Pancreas (tissue), 10 donors: ENCODE measurements around the gene FOXB1. TPM values are rescaled to one million over a fixed set of nuclear protein-coding genes. Genes with fewer than 3 reads are reported as not detected.
A peak's percentile ranks its signal among the peaks of the same experiment; 100 is the strongest.

Experiments
- ATAC-seq, 4 donors: fragments of 200-7000 bp; cut with Tn5 transposase; one replicate each; pipeline versions ENCODE4 v1.8.0 to v1.9.1; 2020; ENCODE audit warnings: mild to moderate bottlenecking in 4 of 4, moderate library complexity in 4 of 4
- DNase-seq, 6 donors: peaks; one replicate each; pipeline ENCODE4 v3.0.0-alpha.2; 2020
- FAIRE-seq: peaks from 2 replicates; lab custom pipeline; 2012; peaks lifted over from hg19 to GRCh38; lab: Jason Lieb, UNC
- H3K27ac ChIP-seq, 4 donors: fragments of 200-600 bp; sonication (generic); 1 replicate in 3 of 4; 2 replicates in 1 of 4; pipeline versions ENCODE4 v1.5.0 to v1.8.0; 2020
- H3K27me3 ChIP-seq, 4 donors: fragments of 200-600 bp; one replicate each; pipeline ENCODE4 v1.8.0; 2021
- H3K36me3 ChIP-seq, 3 donors: fragments of 200-600 bp; sonication (generic) in 1 of 3; one replicate each; pipeline versions ENCODE4 v1.5.0 to v1.8.0; 2020 to 2021
- H3K4me1 ChIP-seq, 3 donors: fragments of 200-600 bp; one replicate each; pipeline ENCODE4 v1.8.0; 2021
- H3K4me3 ChIP-seq, 4 donors: fragments of 200-600 bp; sonication (generic) in 2 of 4; one replicate each; pipeline versions ENCODE4 v1.5.0 to v1.8.0; 2020 to 2021
- H3K9me3 ChIP-seq, 4 donors: fragments of 200-600 bp; one replicate each; pipeline ENCODE4 v1.8.0; 2021
- CTCF ChIP-seq, 4 donors: fragments of 200-600 bp; sonication (generic) in 3 of 4; IDR thresholded peaks; one replicate each; pipeline versions ENCODE4 v1.5.0 to v1.8.0; 2021; ENCODE audit warnings: antibody characterized with exemption in 4 of 4
- WGBS, 2 donors: extraction: QIAGEN DNeasy Blood & Tissue Kit; methylation state at CpG; one replicate each; pipeline ENCODE4 v1.1.7; 2013; 5-methylcytosine and 5-hydroxymethylcytosine counted together
- intact Hi-C, 3 donors: fragments of 100-400 bp; cut with DNase I; formaldehyde crosslinking; loops; one replicate each; pipeline versions ENCODE4 v1.11.1 to v1.14.2; 2022
- polyA plus RNA-seq, 2 donors: library from polyadenylated mRNA; stranded (reverse); fragments of 200-250 nt; gene quantifications; one replicate each; pipeline ENCODE4 v1.2.3, GENCODE V29; 2013
- total RNA-seq, 6 donors: library from RNA; stranded (reverse); fragmentation: NEBNext Ultra II Directional in 4 of 6; extraction: Animal tissue kit (Norgen Biotek cat#: 25700) in 4 of 6; gene quantifications; one replicate each; pipeline versions ENCODE4 v1.2.1 to v1.2.4, GENCODE V29; 2021 to 2023
- donor health status: healthy with polysubstance abuse.
- donor health status: DM: no; HTN: no; CAD: no; lungs with moderate emphysema.
- donor health status: DM: no; HTN: no; CAD: no.
- donor health status: control.
- donor health status: control.
- donor health status: Bipolar disorder and iron deficiency.
- donor health status: DM: yes; HTN: yes; CAD: no.
- donor health status: DM: no; HTN: no; CAD: no.
- donor health status: DM: no; HTN: no; CAD: no.
- donor health status: DM: yes; HTN: yes; CAD: no.

The FOXB1 gene
- total and polyA plus RNA-seq, 8 donors: not detected

GRCh38 chr15:60000824-60001609 lies 3.1 kb upstream of the FOXB1 start:
- intact Hi-C loops: no loop called here
- no peak for TF ChIP-seq CTCF (IDR thresholded peaks at IDR 0.05)
- FAIRE-seq (no peak), DNase-seq (no peak), ATAC-seq (no peak)
- 8 to 9% methylated on average over 19 of the region's 19 CpGs for WGBS, 2 donors
- Histone ChIP-seq H3K4me3 (no peak overlapping the region), H3K36me3 (no peaks in the 10 kb centered on the region), H3K27me3 (peaks cover 14 to 95% (median 36%) of the 10 kb centered on the region in 4 donors), H3K9me3 (no peaks in the 10 kb centered on the region), H3K4me1 (peaks cover 0 to 17% (median 15%) of the 10 kb centered on the region in 3 donors), H3K27ac (no peak overlapping the region)

GRCh38 chr15:60001610-60002527 lies 2.2 kb upstream of the FOXB1 start:
- WGBS, 2 donors: 7% methylated on average over 34 of the region's 34 CpGs
- no peaks in the 10 kb centered on the region for H3K36me3 ChIP-seq
- peaks cover 0 to 20% (median 15%) of the 10 kb centered on the region in 3 donors for H3K4me1 ChIP-seq
- FAIRE-seq (no peak), DNase-seq (no peak), ATAC-seq (no peak)
- H3K27ac ChIP-seq: no peak overlapping the region
- peaks cover 14 to 94% (median 36%) of the 10 kb centered on the region in 4 donors for H3K27me3 ChIP-seq
- intact Hi-C loops: no loop called here
- no peak for TF ChIP-seq CTCF (IDR thresholded peaks at IDR 0.05)
- H3K9me3 ChIP-seq: no peaks in the 10 kb centered on the region
- H3K4me3 ChIP-seq: no peak overlapping the region

- TF ChIP-seq CTCF (IDR thresholded peaks at IDR 0.05): no peak
- no peak overlapping the region for H3K27ac ChIP-seq
- FAIRE-seq: no peak
- intact Hi-C loops: no loop called here
- no peaks in the 10 kb centered on the region for H3K9me3 ChIP-seq
- peaks cover 12 to 94% (median 42%) of the 10 kb centered on the region in 4 donors for H3K27me3 ChIP-seq
- no peak for ATAC-seq
- H3K4me3 ChIP-seq: no peak overlapping the region
- peaks cover 0 to 17% (median 11%) of the 10 kb centered on the region in 3 donors for H3K4me1 ChIP-seq
- DNase-seq: no peak
- 10 to 13% methylated on average over 26 of the region's 26 CpGs for WGBS, 2 donors
- no peaks in the 10 kb centered on the region for H3K36me3 ChIP-seq
Measured at GRCh38 chr15:60002528-60003218, 1.4 kb upstream of the FOXB1 start.

- DNase-seq: peak in 1 of 6 donors; percentile 40
- no peak overlapping the region for H3K4me3 ChIP-seq
- no peaks in the 10 kb centered on the region for H3K36me3 ChIP-seq
- peaks cover 0 to 17% (median 11%) of the 10 kb centered on the region in 3 donors for H3K4me1 ChIP-seq
- no peak for FAIRE-seq
- intact Hi-C loops: no loop called here
- no peak overlapping the region for H3K27ac ChIP-seq
- ATAC-seq: no peak
- H3K9me3 ChIP-seq: no peaks in the 10 kb centered on the region
- TF ChIP-seq CTCF (IDR thresholded peaks at IDR 0.05): no peak
- WGBS, 2 donors: 5% methylated on average over 24 of the region's 24 CpGs
- H3K27me3 ChIP-seq: peaks cover 12 to 94% (median 39%) of the 10 kb centered on the region in 4 donors
Measured at GRCh38 chr15:60003243-60004008, 685 bp upstream of the FOXB1 start.
